Sigmoid colon (tissue), 4 donors: ENCODE results near the gene FGF19.

Experiments used
- EP300 ChIP-seq, 4 donors: sonication (generic); formaldehyde crosslinking; IDR thresholded peaks; one replicate each; pipeline ENCODE4 v1.6.1; 2017; ENCODE audit warnings: antibody characterized with exemption in 4 of 4
- POLR2A ChIP-seq, 2 donors: fragments of 450-650 bp; IDR thresholded peaks; one replicate each; pipeline ENCODE4 v1.6.1; 2016; ENCODE audit warnings: antibody characterized with exemption in 2 of 2, mild to moderate bottlenecking in 2 of 2, moderate library complexity in 2 of 2
- POLR2AphosphoS5 ChIP-seq, 4 donors: sonication (generic); formaldehyde crosslinking; IDR thresholded peaks; one replicate each; pipeline ENCODE4 v1.6.1; 2017; ENCODE audit warnings: antibody characterized with exemption in 4 of 4
- TF ChIP-seq, protein P1 (sequence below), 4 experiments: fragments of 450-650 bp in 3 of 4; fragments of 200-600 bp in 1 of 4; IDR thresholded peaks; one replicate each; pipeline ENCODE4 v1.5.1; 2016 to 2019; ENCODE audit warnings: antibody characterized with exemption in 4 of 4, mild to moderate bottlenecking in 3 of 4, moderate library complexity in 2 of 4

DNA sequence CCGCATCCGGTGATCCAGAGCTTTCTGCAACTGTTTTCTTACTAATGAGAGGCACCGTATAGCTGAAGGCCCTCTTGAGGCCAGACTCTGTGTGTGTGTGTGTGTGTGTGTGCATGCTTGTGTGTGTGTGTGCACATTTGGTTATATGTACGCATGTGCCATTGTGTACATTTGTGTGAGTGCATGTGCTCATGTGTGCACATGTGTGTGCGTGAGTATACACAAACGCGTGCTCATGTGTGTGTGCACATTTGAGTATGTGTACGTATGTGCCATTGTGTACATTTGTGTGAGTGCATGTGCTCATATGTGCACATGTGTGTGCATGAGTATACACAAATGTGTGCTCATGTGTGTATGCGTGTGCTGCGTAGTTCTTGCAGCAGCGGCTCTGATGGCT, 12.3 kb upstream of the FGF19 start:
- TF ChIP-seq, protein P1, sequence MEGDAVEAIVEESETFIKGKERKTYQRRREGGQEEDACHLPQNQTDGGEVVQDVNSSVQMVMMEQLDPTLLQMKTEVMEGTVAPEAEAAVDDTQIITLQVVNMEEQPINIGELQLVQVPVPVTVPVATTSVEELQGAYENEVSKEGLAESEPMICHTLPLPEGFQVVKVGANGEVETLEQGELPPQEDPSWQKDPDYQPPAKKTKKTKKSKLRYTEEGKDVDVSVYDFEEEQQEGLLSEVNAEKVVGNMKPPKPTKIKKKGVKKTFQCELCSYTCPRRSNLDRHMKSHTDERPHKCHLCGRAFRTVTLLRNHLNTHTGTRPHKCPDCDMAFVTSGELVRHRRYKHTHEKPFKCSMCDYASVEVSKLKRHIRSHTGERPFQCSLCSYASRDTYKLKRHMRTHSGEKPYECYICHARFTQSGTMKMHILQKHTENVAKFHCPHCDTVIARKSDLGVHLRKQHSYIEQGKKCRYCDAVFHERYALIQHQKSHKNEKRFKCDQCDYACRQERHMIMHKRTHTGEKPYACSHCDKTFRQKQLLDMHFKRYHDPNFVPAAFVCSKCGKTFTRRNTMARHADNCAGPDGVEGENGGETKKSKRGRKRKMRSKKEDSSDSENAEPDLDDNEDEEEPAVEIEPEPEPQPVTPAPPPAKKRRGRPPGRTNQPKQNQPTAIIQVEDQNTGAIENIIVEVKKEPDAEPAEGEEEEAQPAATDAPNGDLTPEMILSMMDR (IDR thresholded peaks at IDR 0.05) = no peak
- TF ChIP-seq EP300 (IDR thresholded peaks at IDR 0.05) = no peak
- no peak for TF ChIP-seq POLR2A (IDR thresholded peaks at IDR 0.05)
- TF ChIP-seq POLR2AphosphoS5 (IDR thresholded peaks at IDR 0.05) = no peak
